ENCODE results near the gene NFATC2IP. TPM values are rescaled to one million over a fixed set of nuclear protein-coding genes. Genes with fewer than 3 reads are reported as not detected.

Gene NFATC2IP
- total and polyA plus RNA-seq, 9 of the 15 experiments (the other 6 are each of a cell fraction or from before 2014, with no cell fraction given): 15.6 to 106 (median 46.9) TPM

DNA sequence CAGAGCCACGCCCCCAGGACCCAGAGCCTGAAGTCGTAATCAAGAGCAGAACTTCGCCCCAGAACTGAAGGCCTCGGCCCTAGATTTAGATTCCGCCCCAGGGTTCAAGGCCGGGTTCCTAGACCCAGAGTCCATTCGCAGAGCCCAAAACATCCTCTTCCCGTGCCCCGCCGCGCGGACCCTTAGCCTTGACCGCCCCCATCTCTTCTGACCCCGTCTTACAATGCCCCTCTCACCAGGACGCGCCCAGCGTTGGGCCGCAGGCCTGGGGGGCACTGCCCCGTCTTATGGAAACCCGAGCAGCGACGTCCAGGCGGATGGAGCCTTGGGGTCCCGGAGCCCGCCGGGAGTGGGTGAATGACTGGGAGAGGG is 14.0 kb upstream of the NFATC2IP start (continued):
- TF ChIP-seq ZFX (CRISPR knock-in tag; IDR thresholded peaks at IDR 0.05) (peak; percentile 78), SMC3 (conservative IDR thresholded peaks at IDR 0.05; ENCODE audit: insufficient read depth, low read depth, low read length) (no peak), HMGN3 (IDR thresholded peaks at IDR 0.05; ENCODE audit: borderline replicate concordance, extremely low read depth, insufficient read length, low read depth, low read length) (peak; percentile 3)
- TF ChIP-seq, protein P1, sequence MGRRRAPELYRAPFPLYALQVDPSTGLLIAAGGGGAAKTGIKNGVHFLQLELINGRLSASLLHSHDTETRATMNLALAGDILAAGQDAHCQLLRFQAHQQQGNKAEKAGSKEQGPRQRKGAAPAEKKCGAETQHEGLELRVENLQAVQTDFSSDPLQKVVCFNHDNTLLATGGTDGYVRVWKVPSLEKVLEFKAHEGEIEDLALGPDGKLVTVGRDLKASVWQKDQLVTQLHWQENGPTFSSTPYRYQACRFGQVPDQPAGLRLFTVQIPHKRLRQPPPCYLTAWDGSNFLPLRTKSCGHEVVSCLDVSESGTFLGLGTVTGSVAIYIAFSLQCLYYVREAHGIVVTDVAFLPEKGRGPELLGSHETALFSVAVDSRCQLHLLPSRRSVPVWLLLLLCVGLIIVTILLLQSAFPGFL (CRISPR knock-in tag; IDR thresholded peaks at IDR 0.05): no peak

DNA sequence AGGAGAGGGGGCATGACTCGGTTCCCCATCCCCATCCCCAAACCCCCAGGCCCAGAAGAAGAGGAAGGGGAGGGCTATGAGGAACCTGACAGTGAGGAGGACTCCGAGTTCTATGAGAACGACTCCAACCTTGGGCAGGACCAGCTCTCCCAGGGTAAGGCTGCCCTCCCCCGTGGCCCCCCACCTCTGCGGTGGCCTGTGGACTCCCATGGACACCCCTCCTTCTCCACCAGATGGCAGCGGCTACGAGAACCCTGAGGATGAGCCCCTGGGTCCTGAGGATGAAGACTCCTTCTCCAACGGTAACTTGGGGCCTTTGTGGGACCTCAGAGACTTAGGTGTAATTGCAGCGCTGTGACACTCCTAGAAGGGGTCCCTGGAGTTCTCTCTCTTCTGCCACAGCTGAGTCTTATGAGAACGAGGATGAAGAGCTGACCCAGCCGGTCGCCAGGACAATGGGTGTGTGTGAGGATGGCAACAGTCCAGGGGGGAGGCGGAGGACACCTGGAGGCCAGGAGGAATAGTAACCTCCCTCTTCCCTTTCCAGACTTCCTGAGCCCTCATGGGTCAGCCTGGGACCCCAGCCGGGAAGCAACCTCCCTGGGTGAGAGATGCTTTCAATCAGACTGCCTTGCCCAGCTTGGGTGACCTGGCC is 13.4 kb upstream of the NFATC2IP start:
- in situ Hi-C loops (cut with MboI): loop anchor here (25.0 kb wide), 1 partner anchor 500 kb away; no protein-coding TSS in a partner anchor

More for the DNA sequence above, 13.4 kb upstream of the NFATC2IP start:
- ChIA-PET POLR2A (interaction anchor here (1.2 kb wide), 1 partner anchor 97 kb away, joined by 4 read pairs; no protein-coding TSS in a partner anchor), CTCF (ENCODE audit: low intra/inter-chr PET ratio) (interaction anchor here (1.4 kb wide), 1 partner anchor 8 kb away, joined by 4 read pairs; no protein-coding TSS in a partner anchor)
- WGBS (ENCODE audit: insufficient coverage, low coverage, missing lambda C conversion rate): 62% methylated on average over 12 of the region's 14 CpGs
- Histone ChIP-seq H3K9me3 (replicated peaks; ENCODE audit: control insufficient read depth, insufficient read depth, low read depth, low read length) (no peaks in the 10 kb centered on the region), H3K36me3 (ENCODE audit: control insufficient read depth, insufficient read depth, low read length) (no peaks in the 10 kb centered on the region), H3K9me1 (ENCODE audit: control insufficient read depth, insufficient read depth, low read length) (no peaks in the 10 kb centered on the region), H3K79me2 (ENCODE audit: control insufficient read depth, insufficient read depth, low read length) (peaks cover 9% of the 10 kb centered on the region), H3K27ac (ENCODE audit: extremely low read depth, low read depth, low read length) (no peak overlapping the region), H4K20me1 (replicated peaks; ENCODE audit: control insufficient read depth, insufficient read depth, low read length) (no peaks in the 10 kb centered on the region), H3K4me3 (no peak overlapping the region), H2AFZ (ENCODE audit: low read depth, low read length) (peak overlapping the region; percentile 89), H3K4me2 (ENCODE audit: insufficient read depth, low read length) (no peak overlapping the region), H3K27me3 (ENCODE audit: control insufficient read depth in 2 of 2, insufficient read depth in 2 of 2, low read length in 2 of 2) (no peaks in the 10 kb centered on the region), H3K9ac (ENCODE audit: insufficient read depth in 1 of 2, low read depth in 2 of 2, low read length in 2 of 2) (peak overlapping the region in 1 of 2 experiments; percentile 72; a peak in 3 of 4 replicates), H3K4me1 (replicated peaks in 1 of 2; ENCODE audit: control insufficient read depth in 2 of 2, insufficient read depth in 2 of 2, low read length in 2 of 2) (peaks cover 8 to 44% of the 10 kb centered on the region in 2 experiments; a peak in 4 of 5 replicates)
- no peak for FAIRE-seq
- ATAC-seq: 0 out of 3 replicates have a peak, but pooled peaks have one; percentile 5
- TF ChIP-seq, protein P2, sequence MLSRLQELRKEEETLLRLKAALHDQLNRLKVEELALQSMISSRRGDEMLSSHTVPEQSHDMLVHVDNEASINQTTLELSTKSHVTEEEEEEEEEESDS (CRISPR knock-in tag; IDR thresholded peaks at IDR 0.05): no peak
- no peak for TF ChIP-seq NFE2 (IDR thresholded peaks at IDR 0.05; ENCODE audit: low read depth)
- TF ChIP-seq, protein P3, sequence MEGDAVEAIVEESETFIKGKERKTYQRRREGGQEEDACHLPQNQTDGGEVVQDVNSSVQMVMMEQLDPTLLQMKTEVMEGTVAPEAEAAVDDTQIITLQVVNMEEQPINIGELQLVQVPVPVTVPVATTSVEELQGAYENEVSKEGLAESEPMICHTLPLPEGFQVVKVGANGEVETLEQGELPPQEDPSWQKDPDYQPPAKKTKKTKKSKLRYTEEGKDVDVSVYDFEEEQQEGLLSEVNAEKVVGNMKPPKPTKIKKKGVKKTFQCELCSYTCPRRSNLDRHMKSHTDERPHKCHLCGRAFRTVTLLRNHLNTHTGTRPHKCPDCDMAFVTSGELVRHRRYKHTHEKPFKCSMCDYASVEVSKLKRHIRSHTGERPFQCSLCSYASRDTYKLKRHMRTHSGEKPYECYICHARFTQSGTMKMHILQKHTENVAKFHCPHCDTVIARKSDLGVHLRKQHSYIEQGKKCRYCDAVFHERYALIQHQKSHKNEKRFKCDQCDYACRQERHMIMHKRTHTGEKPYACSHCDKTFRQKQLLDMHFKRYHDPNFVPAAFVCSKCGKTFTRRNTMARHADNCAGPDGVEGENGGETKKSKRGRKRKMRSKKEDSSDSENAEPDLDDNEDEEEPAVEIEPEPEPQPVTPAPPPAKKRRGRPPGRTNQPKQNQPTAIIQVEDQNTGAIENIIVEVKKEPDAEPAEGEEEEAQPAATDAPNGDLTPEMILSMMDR (IDR thresholded peaks at IDR 0.05 in 2 of 3, conservative IDR thresholded peaks at IDR 0.05 in 1 of 3; ENCODE audit: insufficient read depth in 2 of 3, low read depth in 1 of 3, low read length in 3 of 3): peak in 2 of 3 experiments; percentile 5 to 17; a peak in 1 of 6 replicates
- TF ChIP-seq, protein P4, sequence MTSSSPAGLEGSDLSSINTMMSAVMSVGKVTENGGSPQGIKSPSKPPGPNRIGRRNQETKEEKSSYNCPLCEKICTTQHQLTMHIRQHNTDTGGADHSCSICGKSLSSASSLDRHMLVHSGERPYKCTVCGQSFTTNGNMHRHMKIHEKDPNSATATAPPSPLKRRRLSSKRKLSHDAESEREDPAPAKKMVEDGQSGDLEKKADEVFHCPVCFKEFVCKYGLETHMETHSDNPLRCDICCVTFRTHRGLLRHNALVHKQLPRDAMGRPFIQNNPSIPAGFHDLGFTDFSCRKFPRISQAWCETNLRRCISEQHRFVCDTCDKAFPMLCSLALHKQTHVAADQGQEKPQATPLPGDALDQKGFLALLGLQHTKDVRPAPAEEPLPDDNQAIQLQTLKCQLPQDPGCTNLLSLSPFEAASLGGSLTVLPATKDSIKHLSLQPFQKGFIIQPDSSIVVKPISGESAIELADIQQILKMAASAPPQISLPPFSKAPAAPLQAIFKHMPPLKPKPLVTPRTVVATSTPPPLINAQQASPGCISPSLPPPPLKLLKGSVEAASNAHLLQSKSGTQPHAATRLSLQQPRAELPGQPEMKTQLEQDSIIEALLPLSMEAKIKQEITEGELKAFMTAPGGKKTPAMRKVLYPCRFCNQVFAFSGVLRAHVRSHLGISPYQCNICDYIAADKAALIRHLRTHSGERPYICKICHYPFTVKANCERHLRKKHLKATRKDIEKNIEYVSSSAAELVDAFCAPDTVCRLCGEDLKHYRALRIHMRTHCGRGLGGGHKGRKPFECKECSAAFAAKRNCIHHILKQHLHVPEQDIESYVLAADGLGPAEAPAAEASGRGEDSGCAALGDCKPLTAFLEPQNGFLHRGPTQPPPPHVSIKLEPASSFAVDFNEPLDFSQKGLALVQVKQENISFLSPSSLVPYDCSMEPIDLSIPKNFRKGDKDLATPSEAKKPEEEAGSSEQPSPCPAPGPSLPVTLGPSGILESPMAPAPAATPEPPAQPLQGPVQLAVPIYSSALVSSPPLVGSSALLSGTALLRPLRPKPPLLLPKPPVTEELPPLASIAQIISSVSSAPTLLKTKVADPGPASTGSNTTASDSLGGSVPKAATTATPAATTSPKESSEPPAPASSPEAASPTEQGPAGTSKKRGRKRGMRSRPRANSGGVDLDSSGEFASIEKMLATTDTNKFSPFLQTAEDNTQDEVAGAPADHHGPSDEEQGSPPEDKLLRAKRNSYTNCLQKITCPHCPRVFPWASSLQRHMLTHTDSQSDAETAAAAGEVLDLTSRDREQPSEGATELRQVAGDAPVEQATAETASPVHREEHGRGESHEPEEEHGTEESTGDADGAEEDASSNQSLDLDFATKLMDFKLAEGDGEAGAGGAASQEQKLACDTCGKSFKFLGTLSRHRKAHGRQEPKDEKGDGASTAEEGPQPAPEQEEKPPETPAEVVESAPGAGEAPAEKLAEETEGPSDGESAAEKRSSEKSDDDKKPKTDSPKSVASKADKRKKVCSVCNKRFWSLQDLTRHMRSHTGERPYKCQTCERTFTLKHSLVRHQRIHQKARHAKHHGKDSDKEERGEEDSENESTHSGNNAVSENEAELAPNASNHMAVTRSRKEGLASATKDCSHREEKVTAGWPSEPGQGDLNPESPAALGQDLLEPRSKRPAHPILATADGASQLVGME (CRISPR knock-in tag; IDR thresholded peaks at IDR 0.05): 0 out of 2 replicates have a peak, but pooled peaks have one; percentile 10
- intact Hi-C loops (cut with micrococcal nuclease): loop anchor here (5.0 kb wide), 1 partner anchor 55 kb away; no protein-coding TSS in a partner anchor
- BruUV-seq (replicated peaks): no TSS peak
- DNase-seq (ENCODE audit: extremely low read depth in 1 of 4, low spot score in 3 of 4): no peak

Data from K562 (cell line).